Measurements from ENCODE around the gene ALDH1A1. TPM values are rescaled to one million over a fixed set of nuclear protein-coding genes. Genes with fewer than 3 reads are reported as not detected.

ALDH1A1 gene
- total and polyA plus RNA-seq, 9 of the 15 experiments (the other 6 are each of a cell fraction or from before 2014, with no cell fraction given): 1.8 to 86.3 (median 24.4) TPM

GRCh38 chr9:72946318-72946717 is 6.5 kb downstream of the ALDH1A1 start (continued):
- TF ChIP-seq TAF9B (IDR thresholded peaks at IDR 0.05; ENCODE audit: partially characterized antibody): no peak
- TF ChIP-seq SRSF3 (IDR thresholded peaks at IDR 0.05; ENCODE audit: insufficient read depth, low read length): no peak
- TF ChIP-seq ZNF668 (CRISPR knock-in tag; IDR thresholded peaks at IDR 0.05): no peak
- TF ChIP-seq GTF2F1 (IDR thresholded peaks at IDR 0.05; ENCODE audit: low read depth, low read length): no peak
- TF ChIP-seq PRMT5 (CRISPR knock-in tag; IDR thresholded peaks at IDR 0.05): no peak
- no peak for TF ChIP-seq TCF15 (CRISPR knock-in tag; IDR thresholded peaks at IDR 0.05)

GRCh38 chr9:72945391-72945790 is 7.5 kb downstream of the ALDH1A1 start:
- no peak for DNase-seq (ENCODE audit: extremely low read depth in 1 of 4, low spot score in 3 of 4)
- Histone ChIP-seq H3K27ac (ENCODE audit: extremely low read depth, low read depth, low read length) (no peak overlapping the region), H3K4me2 (ENCODE audit: insufficient read depth, low read length) (no peak overlapping the region), H4K20me1 (replicated peaks; ENCODE audit: control insufficient read depth, insufficient read depth, low read length) (no peaks in the 10 kb centered on the region), H3K9me3 (replicated peaks; ENCODE audit: control insufficient read depth, insufficient read depth, low read depth, low read length) (no peaks in the 10 kb centered on the region), H3K9me1 (ENCODE audit: control insufficient read depth, insufficient read depth, low read length) (no peaks in the 10 kb centered on the region), H3K9ac (ENCODE audit: insufficient read depth in 1 of 2, low read depth in 2 of 2, low read length in 2 of 2) (no peak overlapping the region), H3K4me3 (no peak overlapping the region), H3K4me1 (replicated peaks in 1 of 2; ENCODE audit: control insufficient read depth in 2 of 2, insufficient read depth in 2 of 2, low read length in 2 of 2) (peaks cover 0 to 3% of the 10 kb centered on the region in 2 experiments; a peak in 2 of 5 replicates), H3K36me3 (ENCODE audit: control insufficient read depth, insufficient read depth, low read length) (no peaks in the 10 kb centered on the region), H3K79me2 (ENCODE audit: control insufficient read depth, insufficient read depth, low read length) (no peaks in the 10 kb centered on the region), H2AFZ (ENCODE audit: low read depth, low read length) (no peak overlapping the region), H3K27me3 (ENCODE audit: control insufficient read depth in 2 of 2, insufficient read depth in 2 of 2, low read length in 2 of 2) (no peaks in the 10 kb centered on the region)
- ATAC-seq: no peak
- 6% methylated on average over 2 of the region's 3 CpGs for WGBS (ENCODE audit: insufficient coverage, low coverage, missing lambda C conversion rate)
- CTCF ChIA-PET (ENCODE audit: low intra/inter-chr PET ratio): interaction anchor here (0.6 kb wide), 1 partner anchor 11 kb away, joined by 3 read pairs; no protein-coding TSS in a partner anchor
- no peak for FAIRE-seq
- in situ Hi-C loops (cut with MboI) (no loop called here), intact Hi-C loops (cut with micrococcal nuclease) (no loop called here)
- POLR2A ChIA-PET: no interaction called here
- BruUV-seq (replicated peaks): no TSS peak
- TF ChIP-seq ZNF512 (tag; IDR thresholded peaks at IDR 0.05): no peak
- no peak for TF ChIP-seq MCM2 (IDR thresholded peaks at IDR 0.05; ENCODE audit: low read depth)
- no peak for TF ChIP-seq FOXP4 (CRISPR knock-in tag; IDR thresholded peaks at IDR 0.05; ENCODE audit: borderline replicate concordance)
- no peak for TF ChIP-seq TAF15 (IDR thresholded peaks at IDR 0.05; ENCODE audit: low read depth, low read length)
- TF ChIP-seq GABPA (tag; conservative IDR thresholded peaks at IDR 0.05; ENCODE audit: low read depth): no peak
- no peak for TF ChIP-seq CREB5 (CRISPR knock-in tag; IDR thresholded peaks at IDR 0.05)
- no peak for TF ChIP-seq ARID3A (IDR thresholded peaks at IDR 0.05; ENCODE audit: borderline replicate concordance, low read depth, low read length)
- no peak for TF ChIP-seq CBX8 (IDR thresholded peaks at IDR 0.05; ENCODE audit: borderline replicate concordance, extremely low read depth, low read depth, low read length, poor library complexity, severe bottlenecking)
